Body of pancreas (tissue), 4 donors: ENCODE data around the gene ARHGAP33.

Experiments
- CTCF ChIP-seq, 7 experiments: fragments of 450-650 bp in 4 of 7; fragments of 200-600 bp in 3 of 7; sonication (generic) in 3 of 7; IDR thresholded peaks; one replicate each; pipeline ENCODE4 v1.5.1; 2016 to 2019; ENCODE audit warnings: antibody characterized with exemption in 7 of 7
- POLR2A ChIP-seq, 3 donors: fragments of 450-650 bp; IDR thresholded peaks; one replicate each; pipeline ENCODE4 v1.6.1; 2016; ENCODE audit warnings: antibody characterized with exemption in 3 of 3, mild to moderate bottlenecking in 2 of 3

- TF ChIP-seq CTCF (IDR thresholded peaks at IDR 0.05) (no peak), POLR2A (IDR thresholded peaks at IDR 0.05) (no peak)
Observed at GRCh38 chr19:35816262-35816661, 40.9 kb downstream of the ARHGAP33 start.
